PC-3 (cell line): ENCODE data around the gene GGNBP2. TPM values are rescaled to one million over a fixed set of nuclear protein-coding genes. Genes with fewer than 3 reads are reported as not detected.

Experiments used
- ATAC-seq: fragments of 200-7000 bp; cut with Tn5 transposase; 2 replicates; pipeline ENCODE4 v1.9.1; 2020; ENCODE audit warnings: mild to moderate bottlenecking, moderate library complexity
- BruUV-seq: library from RNA; stranded (reverse); fragments of 400-500 nt; replicated peaks from 2 replicates; lab custom pipeline; 2021; lab: Mats Ljungman, UMichigan
- CTCF ChIA-PET: fragments of 300-600 bp; sonication (Branson Sonifier 250); formaldehyde crosslinking; loops from one replicate; lab custom pipeline; 2022; ENCODE audit warnings: antibody characterized with exemption; lab: Charles Lee
- POLR2A ChIA-PET: fragments of 300-600 bp; sonication (Branson Sonifier 250); formaldehyde crosslinking; loops from one replicate; lab custom pipeline; 2022; ENCODE audit warnings: antibody characterized with exemption; ENCODE audit not compliant: unreplicated experiment; lab: Charles Lee
- DNase-seq: peaks from one replicate; pipeline ENCODE4 v3.0.0-alpha.2; 2015
- H2AFZ ChIP-seq: fragments of 300-600 bp; sonication (generic); 2 replicates; pipeline ENCODE4 v1.6.0; 2016; ENCODE audit warnings: antibody characterized with exemption, low read length
- H3F3A ChIP-seq: fragments of 300-600 bp; sonication (generic); one replicate; pipeline ENCODE4 v1.6.0; 2017; ENCODE audit warnings: antibody characterized with exemption, low read length, control low read depth, mild to moderate bottlenecking; ENCODE audit not compliant: unreplicated experiment
- H3K27ac ChIP-seq: fragments of 300-600 bp; sonication (generic); 2 replicates; pipeline ENCODE4 v1.5.1; 2016; ENCODE audit warnings: mild to moderate bottlenecking, low read length
- H3K27me3 ChIP-seq: fragments of 300-600 bp; sonication (generic); 2 replicates; pipeline ENCODE4 v1.6.1; 2016; ENCODE audit warnings: low read length, mixed read lengths
- H3K36me3 ChIP-seq: fragments of 300-600 bp; sonication (generic); 2 replicates; pipeline ENCODE4 v1.6.1; 2016; ENCODE audit warnings: low read depth, mixed run types, low read length, mixed read lengths
- H3K4me1 ChIP-seq: fragments of 300-600 bp; sonication (generic); 2 replicates; pipeline ENCODE4 v1.5.1; 2016; ENCODE audit warnings: low read length; ENCODE audit not compliant: insufficient read depth
- H3K4me2 ChIP-seq: fragments of 300-600 bp; sonication (generic); 2 replicates; pipeline ENCODE4 v1.6.0; 2016; ENCODE audit warnings: low read length
- H3K4me3 ChIP-seq: fragments of 300-600 bp; sonication (generic); 2 replicates; pipeline ENCODE4 v1.5.1; 2016; ENCODE audit warnings: mild to moderate bottlenecking, low read length, mixed read lengths
- H3K79me2 ChIP-seq: fragments of 300-600 bp; sonication (generic); 2 replicates; pipeline ENCODE4 v1.6.1; 2017; ENCODE audit warnings: low read length, mixed read lengths
- H3K9ac ChIP-seq: fragments of 300-600 bp; sonication (generic); 2 replicates; pipeline ENCODE4 v1.6.0; 2016; ENCODE audit warnings: mild to moderate bottlenecking, low read length
- H3K9me2 ChIP-seq: fragments of 300-600 bp; sonication (generic); replicated peaks from 2 replicates; pipeline ENCODE4 v1.6.1; 2016; ENCODE audit warnings: mixed run types, low read length, mixed read lengths
- H3K9me3 ChIP-seq: fragments of 300-600 bp; sonication (generic); 2 replicates; pipeline ENCODE4 v1.6.1; 2016; ENCODE audit warnings: low read length, mixed read lengths
- H4K20me1 ChIP-seq: fragments of 300-600 bp; sonication (generic); 2 replicates; pipeline ENCODE4 v1.6.1; 2016; ENCODE audit warnings: low read length, mixed read lengths
- CTCF ChIP-seq: fragments of 300-600 bp; sonication (generic); conservative IDR thresholded peaks from 2 replicates; pipeline ENCODE4 v1.5.1; 2017; ENCODE audit warnings: antibody characterized with exemption, low read depth, mild to moderate bottlenecking, low read length
- EZH2 ChIP-seq: fragments of 300-600 bp; sonication (generic); IDR thresholded peaks from one replicate; pipeline ENCODE4 v1.6.1; 2017; ENCODE audit warnings: antibody characterized with exemption, mild to moderate bottlenecking, low read length; ENCODE audit not compliant: unreplicated experiment
- EZH2phosphoT487 ChIP-seq: fragments of 300-600 bp; sonication (generic); IDR thresholded peaks from 2 replicates; pipeline ENCODE4 v1.6.1; 2018; ENCODE audit warnings: mild to moderate bottlenecking, antibody characterized with exemption, low read length, borderline replicate concordance
- intact Hi-C: fragments of 100-400 bp; cut with micrococcal nuclease; formaldehyde crosslinking; loops from 2 replicates; pipeline ENCODE4 v1.9.0; 2023
- total RNA-seq: library from RNA; depleted of rRNA; stranded (reverse); fragments of >200 nt; gene quantifications from 2 replicates; pipeline ENCODE4 v1.2.3, GENCODE V29; 2014

Gene GGNBP2
- total RNA-seq, 1 experiment from 2014 or later: 33.0 TPM

GRCh38 chr17:36540696-36541095 is 4.0 kb upstream of the GGNBP2 start:
- Histone ChIP-seq H4K20me1 (no peaks in the 10 kb centered on the region), H3K27ac (no peak overlapping the region), H3K9ac (no peak overlapping the region), H3K79me2 (peaks cover 46% of the 10 kb centered on the region), H3K9me2 (no peaks in the 10 kb centered on the region), H3K4me2 (no peak overlapping the region), H3K9me3 (no peaks in the 10 kb centered on the region), H3K36me3 (peaks cover 9% of the 10 kb centered on the region; the same call in 1 of the 2 replicates), H3K27me3 (no peaks in the 10 kb centered on the region), H3F3A (no peaks in the 10 kb centered on the region), H3K4me3 (no peak overlapping the region), H2AFZ (no peak overlapping the region), H3K4me1 (peaks cover 5% of the 10 kb centered on the region; the same call in 1 of the 2 replicates)
- ChIA-PET CTCF (no interaction called here), POLR2A (no interaction called here)
- ATAC-seq: no peak
- BruUV-seq: no TSS peak
- no peak for TF ChIP-seq EZH2
- no peak for TF ChIP-seq EZH2phosphoT487
- no peak for TF ChIP-seq CTCF
- intact Hi-C loops: no loop called here
- DNase-seq: no peak

DNA sequence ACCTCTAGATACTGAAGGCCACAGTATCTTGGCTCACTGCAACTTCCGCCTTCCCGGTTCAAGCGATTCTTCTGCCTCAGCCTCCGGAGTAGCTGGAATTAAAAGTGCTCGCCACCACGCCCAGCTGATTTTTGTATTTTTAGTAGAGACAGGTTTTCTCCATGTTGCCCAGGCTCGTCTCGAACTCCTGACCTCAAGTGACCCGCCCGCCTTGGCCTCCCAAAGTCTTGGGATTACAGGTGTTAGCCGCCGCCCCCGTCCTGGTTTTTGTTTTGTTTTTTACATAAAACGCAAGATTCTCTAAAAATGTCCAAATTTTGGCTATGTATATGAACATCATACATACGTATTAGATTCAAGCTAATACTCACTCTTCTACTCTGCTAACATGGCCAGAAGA is 2.0 kb upstream of the GGNBP2 start:
- ChIA-PET CTCF (no interaction called here), POLR2A (no interaction called here)
- H3K36me3 ChIP-seq: peaks cover 4% of the 10 kb centered on the region
- H3K4me3 ChIP-seq: no peak overlapping the region
- H2AFZ ChIP-seq: no peak overlapping the region
- intact Hi-C loops: no loop called here
- ATAC-seq (no peak), DNase-seq (no peak)
- H3K27ac ChIP-seq: no peak overlapping the region
- peaks cover 49% of the 10 kb centered on the region for H3K79me2 ChIP-seq
- peaks cover 8% of the 10 kb centered on the region for H3K4me1 ChIP-seq
- H3K27me3 ChIP-seq: no peaks in the 10 kb centered on the region
- TF ChIP-seq CTCF (no peak), EZH2phosphoT487 (no peak), EZH2 (no peak)
- peak overlapping the region; percentile 96; the same call in 1 of the 2 replicates for H3K4me2 ChIP-seq
- no peak overlapping the region for H3K9ac ChIP-seq
- peaks cover 19% of the 10 kb centered on the region for H4K20me1 ChIP-seq
- no peaks in the 10 kb centered on the region for H3K9me2 ChIP-seq
- BruUV-seq: no TSS peak
- H3F3A ChIP-seq: no peaks in the 10 kb centered on the region
- H3K9me3 ChIP-seq: no peaks in the 10 kb centered on the region

DNA sequence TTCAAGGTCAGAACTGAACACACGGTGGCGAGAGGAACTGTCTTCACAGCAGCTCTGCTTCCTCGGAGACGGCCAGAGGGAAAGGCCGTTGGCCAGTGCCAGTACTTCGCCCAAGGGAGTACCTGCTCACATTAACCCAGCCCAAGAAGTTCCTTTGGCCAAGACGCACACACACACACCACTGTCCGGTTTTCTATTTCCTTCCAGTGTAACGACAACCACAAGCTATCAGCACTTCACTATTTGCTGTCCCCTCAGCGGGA is 744 bp upstream of the GGNBP2 start:
- Histone ChIP-seq H3K9me3 (no peaks in the 10 kb centered on the region), H4K20me1 (peaks cover 23% of the 10 kb centered on the region), H3F3A (no peaks in the 10 kb centered on the region), H3K4me3 (peak overlapping the region; percentile 99), H3K36me3 (peaks cover 4% of the 10 kb centered on the region), H3K4me2 (peak overlapping the region; percentile 96), H3K4me1 (peaks cover 9% of the 10 kb centered on the region), H2AFZ (peak overlapping the region; percentile 98), H3K9me2 (no peaks in the 10 kb centered on the region), H3K9ac (peak overlapping the region; percentile 100), H3K79me2 (peaks cover 55% of the 10 kb centered on the region), H3K27ac (peak overlapping the region; percentile 91), H3K27me3 (no peaks in the 10 kb centered on the region)
- ChIA-PET CTCF (no interaction called here), POLR2A (interaction anchor here (0.6 to 0.8 kb wide), 2 partner anchors 9 to 524 kb away, joined by 3 read pairs; no protein-coding TSS in a partner anchor)
- TF ChIP-seq CTCF (no peak), EZH2phosphoT487 (no peak), EZH2 (no peak)
- BruUV-seq: no TSS peak
- DNase-seq (peak; percentile 39), ATAC-seq (peak; percentile 25)
- intact Hi-C loops: no loop called here
